HG02885 (cell line): ENCODE measurements around the gene KIF26B.
"Not testable (repeated sequence)": the region's sequence is repeated elsewhere in the genome, so short reads cannot be mapped to it uniquely, and the experiment has no call there.

Source experiments
- ATAC-seq: cut with Tn5 transposase; IDR thresholded peaks from one replicate; pipeline ENCODE4 v1.9.1; 2021; ENCODE audit warnings: mild to moderate bottlenecking; ENCODE audit not compliant: unreplicated experiment, poor library complexity

Gene KIF26B

GRCh38 chr1:245401881-245402587, 247.2 kb downstream of the KIF26B start:
- ATAC-seq = no peak

- ATAC-seq = not testable (repeated sequence)
Observed at GRCh38 chr1:245402998-245403397, 248.2 kb downstream of the KIF26B start.

GRCh38 chr1:245404527-245404926, 249.7 kb downstream of the KIF26B start:
- ATAC-seq = no peak

- no peak for ATAC-seq
Observed at GRCh38 chr1:245404952-245405351, 250.2 kb downstream of the KIF26B start.

GRCh38 chr1:245406426-245406825, 251.6 kb downstream of the KIF26B start:
- no peak for ATAC-seq

GRCh38 chr1:245407983-245408382, 253.2 kb downstream of the KIF26B start:
- no peak for ATAC-seq

- no peak for ATAC-seq
Observed at GRCh38 chr1:245409341-245410195, 254.8 kb downstream of the KIF26B start.

- ATAC-seq = no peak
Observed at GRCh38 chr1:245411245-245412036, 256.7 kb downstream of the KIF26B start.

GRCh38 chr1:245412306-245412705, 257.5 kb downstream of the KIF26B start:
- no peak for ATAC-seq

- ATAC-seq = no peak
Observed at GRCh38 chr1:245416781-245417180, 262.0 kb downstream of the KIF26B start.

GRCh38 chr1:245418077-245418476, 263.3 kb downstream of the KIF26B start:
- no peak for ATAC-seq

GRCh38 chr1:245419461-245419978, 264.7 kb downstream of the KIF26B start:
- no peak for ATAC-seq

- ATAC-seq = no peak
Observed at GRCh38 chr1:245419989-245420388, 265.2 kb downstream of the KIF26B start.

GRCh38 chr1:245420926-245421325, 266.1 kb downstream of the KIF26B start:
- ATAC-seq = no peak

- no peak for ATAC-seq
Observed at GRCh38 chr1:245428681-245429080, 273.9 kb downstream of the KIF26B start.

- no peak for ATAC-seq
Observed at GRCh38 chr1:245431706-245432105, 276.9 kb downstream of the KIF26B start.

GRCh38 chr1:245432228-245432875, 277.6 kb downstream of the KIF26B start:
- ATAC-seq = no peak

GRCh38 chr1:245433561-245433960, 278.8 kb downstream of the KIF26B start:
- ATAC-seq = no peak

GRCh38 chr1:245434280-245434679, 279.5 kb downstream of the KIF26B start:
- ATAC-seq = no peak

GRCh38 chr1:245436407-245436806, 281.6 kb downstream of the KIF26B start:
- ATAC-seq = no peak
